GM19193 (cell line): Measurements from ENCODE around the gene PANK1.

Experiments
- POLR2A ChIP-seq: IDR thresholded peaks from 4 replicates; pipeline ENCODE4 v1.6.1; 2011; ENCODE audit not compliant: insufficient read depth, insufficient read length; ENCODE audit errors: extremely low read depth

PANK1 gene

GRCh38 chr10:89613582-89613981, 31.5 kb downstream of the PANK1 start:
- TF ChIP-seq POLR2A = no peak

GRCh38 chr10:89611282-89611681, 33.8 kb downstream of the PANK1 start:
- TF ChIP-seq POLR2A = no peak

- no peak for TF ChIP-seq POLR2A
Measured at GRCh38 chr10:89609833-89610346, 35.2 kb downstream of the PANK1 start.

- no peak for TF ChIP-seq POLR2A
Measured at GRCh38 chr10:89604200-89604599, 40.8 kb downstream of the PANK1 start.

GRCh38 chr10:89602919-89603318, 42.1 kb downstream of the PANK1 start:
- TF ChIP-seq POLR2A = no peak

GRCh38 chr10:89601728-89602361, 43.2 kb downstream of the PANK1 start:
- no peak for TF ChIP-seq POLR2A

- TF ChIP-seq POLR2A = no peak
Measured at GRCh38 chr10:89600041-89600440, 45.0 kb downstream of the PANK1 start.

GRCh38 chr10:89593043-89593442, 52.0 kb downstream of the PANK1 start:
- TF ChIP-seq POLR2A = no peak

GRCh38 chr10:89592539-89592938, 52.5 kb downstream of the PANK1 start:
- TF ChIP-seq POLR2A = no peak

- TF ChIP-seq POLR2A = no peak
Measured at GRCh38 chr10:89591796-89592271, 53.2 kb downstream of the PANK1 start.

- TF ChIP-seq POLR2A = no peak
Measured at GRCh38 chr10:89591111-89591795, 53.8 kb downstream of the PANK1 start.

GRCh38 chr10:89590326-89590725, 54.7 kb downstream of the PANK1 start:
- no peak for TF ChIP-seq POLR2A

GRCh38 chr10:89589101-89589720, 55.8 kb downstream of the PANK1 start:
- no peak for TF ChIP-seq POLR2A

GRCh38 chr10:89588671-89589070, 56.4 kb downstream of the PANK1 start:
- TF ChIP-seq POLR2A = no peak

GRCh38 chr10:89582022-89582421, 63.0 kb downstream of the PANK1 start:
- no peak for TF ChIP-seq POLR2A

- TF ChIP-seq POLR2A = no peak
Measured at GRCh38 chr10:89580243-89580642, 64.8 kb downstream of the PANK1 start.
